HepG2 (cell line): ENCODE measurements around the gene ACYP2. TPM values are rescaled to one million over a fixed set of nuclear protein-coding genes. Genes with fewer than 3 reads are reported as not detected.

Experiments
- AGO2 ChIP-seq: fragments of 200-400 bp; formaldehyde crosslinking; optimal IDR thresholded peaks from 2 replicates; pipeline ENCODE3; 2017; ENCODE audit warnings: mild to moderate bottlenecking, low read depth, low read length, moderate library complexity
- ATF3 ChIP-seq: sonication (generic); formaldehyde crosslinking; IDR thresholded peaks from 2 replicates; pipeline ENCODE4 v1.4.0; 2020; ENCODE audit warnings: missing genetic modification reagents
- CSRNP1 ChIP-seq: sonication (generic); formaldehyde crosslinking; IDR thresholded peaks from 2 replicates; pipeline ENCODE4 v1.8.1; 2023; ENCODE audit warnings: mild to moderate bottlenecking, missing genetic modification reagents
- FOXA3 ChIP-seq: IDR thresholded peaks from 2 replicates; pipeline ENCODE4 v1.6.1; 2016; ENCODE audit warnings: missing genetic modification reagents, missing compliant biosample characterization
- GPN1 ChIP-seq: sonication (generic); formaldehyde crosslinking; IDR thresholded peaks from 2 replicates; pipeline ENCODE4 v1.5.1; 2020; ENCODE audit warnings: missing genetic modification reagents, borderline replicate concordance
- HIC2 ChIP-seq: sonication (generic); formaldehyde crosslinking; IDR thresholded peaks from 2 replicates; pipeline ENCODE4 v1.9.0; 2022; ENCODE audit warnings: low read depth, missing genetic modification reagents
- HMGXB4 ChIP-seq, 2 experiments: sonication (generic) in 1 of 2; formaldehyde crosslinking in 1 of 2; IDR thresholded peaks; 2 replicates each; pipeline versions ENCODE4 v1.4.0 to v1.6.1; 2018 to 2020; ENCODE audit warnings: missing genetic modification reagents in 2 of 2, borderline replicate concordance in 1 of 2, low read depth in 1 of 2, mild to moderate bottlenecking in 1 of 2, missing biosample characterization in 1 of 2
- KDM5A ChIP-seq: fragments of 200-600 bp; sonication (generic); IDR thresholded peaks from 2 replicates; pipeline ENCODE4 v1.7.0; 2018; ENCODE audit warnings: antibody characterized with exemption, mild to moderate bottlenecking, low read length, borderline replicate concordance
- MTA1 ChIP-seq: sonication (generic); formaldehyde crosslinking; IDR thresholded peaks from 2 replicates; pipeline ENCODE4 v1.4.0; 2020; ENCODE audit warnings: missing genetic modification reagents, mild to moderate bottlenecking, borderline replicate concordance
- NFE2L1 ChIP-seq: sonication (generic); formaldehyde crosslinking; IDR thresholded peaks from 2 replicates; pipeline ENCODE4 v1.4.0; 2020; ENCODE audit warnings: missing genetic modification reagents, mild to moderate bottlenecking, borderline replicate concordance
- NR2C2 ChIP-seq: sonication (generic); formaldehyde crosslinking; IDR thresholded peaks from 2 replicates; pipeline ENCODE4 v1.4.0; 2020; ENCODE audit warnings: missing genetic modification reagents, mild to moderate bottlenecking, moderate library complexity, borderline replicate concordance
- POLR2A ChIP-seq, 2 experiments: IDR thresholded peaks; 2 replicates each; pipeline ENCODE4 v1.6.1; 2011; ENCODE audit warnings: low read depth in 2 of 2, low read length in 2 of 2, mild to moderate bottlenecking in 1 of 2, moderate library complexity in 1 of 2; ENCODE audit not compliant: insufficient read depth in 1 of 2
- SMARCE1 ChIP-seq: fragments of 450-650 bp; IDR thresholded peaks from 2 replicates; pipeline ENCODE4 v1.6.1; 2017; ENCODE audit warnings: borderline replicate concordance
- SP4 ChIP-seq: sonication (generic); formaldehyde crosslinking; IDR thresholded peaks from 2 replicates; pipeline ENCODE4 v1.8.1; 2023; ENCODE audit warnings: mild to moderate bottlenecking, missing genetic modification reagents
- XRCC5 ChIP-seq: fragments of 200-400 bp; formaldehyde crosslinking; optimal IDR thresholded peaks from 2 replicates; pipeline ENCODE3; 2017; ENCODE audit warnings: mild to moderate bottlenecking, low read length
- ZBTB42 ChIP-seq: sonication (generic); formaldehyde crosslinking; IDR thresholded peaks from 2 replicates; pipeline ENCODE4 v1.5.0; 2020; ENCODE audit warnings: mild to moderate bottlenecking, missing genetic modification reagents
- ZNF335 ChIP-seq: sonication (generic); formaldehyde crosslinking; IDR thresholded peaks from 2 replicates; pipeline ENCODE4 v1.4.0; 2020; ENCODE audit warnings: missing genetic modification reagents
- ZNF468 ChIP-seq: sonication (generic); formaldehyde crosslinking; IDR thresholded peaks from 2 replicates; pipeline ENCODE4 v1.8.0; 2022; ENCODE audit warnings: mild to moderate bottlenecking, moderate library complexity, missing genetic modification reagents
- ZNF513 ChIP-seq: sonication (generic); formaldehyde crosslinking; conservative IDR thresholded peaks from 2 replicates; pipeline ENCODE4 v1.5.0; 2020; ENCODE audit warnings: missing genetic modification reagents
- ZNF552 ChIP-seq: sonication (generic); formaldehyde crosslinking; IDR thresholded peaks from 2 replicates; pipeline ENCODE4 v1.9.0; 2022; ENCODE audit warnings: missing genetic modification reagents, mild to moderate bottlenecking, borderline replicate concordance
- ZNF761 ChIP-seq: sonication (generic); formaldehyde crosslinking; conservative IDR thresholded peaks from 2 replicates; pipeline ENCODE4 v1.4.0; 2020; ENCODE audit warnings: mild to moderate bottlenecking, missing genetic modification reagents
- ZNF816 ChIP-seq: sonication (generic); formaldehyde crosslinking; IDR thresholded peaks from 2 replicates; pipeline ENCODE4 v1.8.0; 2022; ENCODE audit warnings: missing genetic modification reagents, mild to moderate bottlenecking, borderline replicate concordance
- polyA plus RNA-seq, 8 experiments: library from polyadenylated mRNA; depleted of rRNA in 3 of 8; stranded (reverse) in 7 of 8; unstranded in 1 of 8; fragments of >200 nt; fragmentation: Illumina TruSeq in 4 of 8; extraction: Trizol in 4 of 8; gene quantifications; 2 replicates each; pipeline versions ENCODE4 v1.2.1 to v1.2.3, GENCODE V29; 2011 to 2016; ENCODE audit warnings: low read depth in 4 of 8, missing spikeins in 1 of 8, mixed read lengths in 1 of 8; ENCODE audit not compliant: insufficient read depth in 1 of 8
- total RNA-seq, 5 experiments: library from RNA; depleted of rRNA; stranded (reverse); fragments of >200 nt; fragmentation: Illumina TruSeq; extraction: Trizol; gene quantifications; 2 replicates each; pipeline ENCODE4 v1.2.3, GENCODE V29; 2016; ENCODE audit warnings: low read depth in 1 of 5

ACYP2 gene
- total and polyA plus RNA-seq, 2 of the 13 experiments (the other 11 are each of a cell fraction or from before 2014, with no cell fraction given), result 12.3 to 12.7 TPM

GRCh38 chr2:54115284-54116137 lies at the start of gene ACYP2 (continued):
- no peak for TF ChIP-seq ZNF513 (CRISPR knock-in tag)
- peak; percentile 68; the same call in 1 of the 2 replicates for TF ChIP-seq MTA1 (CRISPR knock-in tag)
- TF ChIP-seq NR2C2 (CRISPR knock-in tag), result peak; percentile 85
- TF ChIP-seq ZNF468 (CRISPR knock-in tag), result peak; percentile 42; the same call in 1 of the 2 replicates
- peak; percentile 96 for TF ChIP-seq CSRNP1 (CRISPR knock-in tag)
- TF ChIP-seq ZNF761 (CRISPR knock-in tag), result peak; percentile 60; the same call in 1 of the 2 replicates
- TF ChIP-seq SMARCE1, result no peak
- peak; percentile 94 to 98 for TF ChIP-seq POLR2A (IDR thresholded peaks at IDR 0.05; ENCODE audit: insufficient read depth in 1 of 2, low read depth in 2 of 2, low read length in 2 of 2)
- TF ChIP-seq ZNF552 (CRISPR knock-in tag), result peak; percentile 72; the same call in 1 of the 2 replicates
- TF ChIP-seq ZNF816 (CRISPR knock-in tag), result peak; percentile 97
- TF ChIP-seq ZBTB42 (CRISPR knock-in tag), result peak; percentile 68; the same call in 1 of the 2 replicates
- TF ChIP-seq ZNF335 (CRISPR knock-in tag), result peak; percentile 84; the same call in 1 of the 2 replicates
- peak; percentile 86 for TF ChIP-seq KDM5A
- peak; percentile 95 to 99 for TF ChIP-seq HMGXB4 (CRISPR knock-in tag; IDR thresholded peaks at IDR 0.05; ENCODE audit: borderline replicate concordance in 1 of 2, low read depth in 1 of 2)
- TF ChIP-seq AGO2, result peak; percentile 99
- no peak for TF ChIP-seq ATF3
- TF ChIP-seq HIC2, result peak; percentile 76
- TF ChIP-seq XRCC5, result peak; percentile 89
- TF ChIP-seq FOXA3 (CRISPR knock-in tag), result peak; percentile 14
- peak; percentile 80; the same call in 1 of the 2 replicates for TF ChIP-seq GPN1 (CRISPR knock-in tag)
- peak; percentile 100 for TF ChIP-seq NFE2L1 (CRISPR knock-in tag)
- TF ChIP-seq SP4 (CRISPR knock-in tag), result peak; percentile 88
